Esophagus muscularis mucosa (tissue), 4 donors: Measurements from ENCODE around the gene AP4S1. TPM values are rescaled to one million over a fixed set of nuclear protein-coding genes. Genes with fewer than 3 reads are reported as not detected.
"Not testable (repeated sequence)": the region's sequence is repeated elsewhere in the genome, so short reads cannot be mapped to it uniquely, and the experiment has no call there.

ENCODE experiments used
- DNase-seq: peaks from one replicate; pipeline ENCODE4 v3.0.0-alpha.2; 2017; ENCODE audit errors: extremely low spot score
- H3K27ac ChIP-seq, 4 donors: fragments of 200-600 bp; sonication (generic); replicated peaks in 1 of 4; 1 replicate in 3 of 4; 2 replicates in 1 of 4; pipeline ENCODE4 v1.5.1; 2016 to 2019; ENCODE audit warnings: mild to moderate bottlenecking in 1 of 4
- H3K27me3 ChIP-seq, 4 donors: fragments of 200-600 bp; sonication (generic); one replicate each; pipeline versions ENCODE4 v1.5.1 to v1.6.0; 2016 to 2019
- H3K36me3 ChIP-seq, 4 donors: fragments of 200-600 bp; sonication (generic); one replicate each; pipeline ENCODE4 v1.5.1; 2016 to 2019
- H3K4me1 ChIP-seq, 4 donors: fragments of 200-600 bp; sonication (generic); one replicate each; pipeline ENCODE4 v1.5.1; 2016 to 2019
- H3K4me3 ChIP-seq, 4 donors: fragments of 200-600 bp; sonication (generic); 1 replicate in 2 of 4; 2 replicates in 2 of 4; pipeline ENCODE4 v1.5.1; 2016 to 2019; ENCODE audit warnings: mild to moderate bottlenecking in 4 of 4, moderate library complexity in 1 of 4
- H3K9me3 ChIP-seq, 4 donors: fragments of 200-600 bp; sonication (generic); 1 replicate in 3 of 4; 2 replicates in 1 of 4; pipeline ENCODE4 v1.5.1; 2016 to 2019
- CTCF ChIP-seq, 3 experiments: fragments of 200-600 bp in 2 of 3; fragments of 450-650 bp in 1 of 3; sonication (generic) in 2 of 3; IDR thresholded peaks; one replicate each; pipeline ENCODE4 v1.5.1; 2017 to 2019; ENCODE audit warnings: antibody characterized with exemption in 3 of 3, mild to moderate bottlenecking in 2 of 3, moderate library complexity in 1 of 3
- EP300 ChIP-seq: sonication (generic); formaldehyde crosslinking; IDR thresholded peaks from one replicate; pipeline ENCODE4 v1.6.1; 2017; ENCODE audit warnings: antibody characterized with exemption
- POLR2A ChIP-seq: fragments of 450-650 bp; IDR thresholded peaks from one replicate; pipeline ENCODE4 v1.6.1; 2017; ENCODE audit warnings: antibody characterized with exemption, moderate library complexity, mild to moderate bottlenecking, low read depth
- POLR2AphosphoS5 ChIP-seq, 2 donors: sonication (generic); formaldehyde crosslinking; IDR thresholded peaks; one replicate each; pipeline ENCODE4 v1.6.1; 2017; ENCODE audit warnings: antibody characterized with exemption in 2 of 2
- WGBS: methylation state at CpG from one replicate; pipeline ENCODE4 v1.1.5; 2018; 5-methylcytosine and 5-hydroxymethylcytosine counted together
- intact Hi-C: fragments of 100-400 bp; cut with DNase I; formaldehyde crosslinking; loops from one replicate; pipeline ENCODE4 v1.15.1; 2023
- total RNA-seq, 4 donors: library from RNA; depleted of rRNA; stranded (reverse); fragments of >200 nt; gene quantifications; one replicate each; pipeline versions ENCODE4 v1.1.0 to v1.2.1, GENCODE V29; 2016

Gene AP4S1
- total RNA-seq, 4 donors from 2014 or later, result 5.0 to 12.3 (median 9.3) TPM

- TF ChIP-seq POLR2AphosphoS5 (IDR thresholded peaks at IDR 0.05), result no peak
- no peak for TF ChIP-seq POLR2A
- no peak for TF ChIP-seq EP300
- no peak for TF ChIP-seq CTCF (IDR thresholded peaks at IDR 0.05)
- no peak for DNase-seq
- H3K9me3 ChIP-seq, result no peaks in the 10 kb centered on the region
- peaks cover 0 to 28% (median 13%) of the 10 kb centered on the region in 4 donors for H3K4me1 ChIP-seq
- no peaks in the 10 kb centered on the region for H3K27me3 ChIP-seq
- no peak overlapping the region for H3K27ac ChIP-seq
- peaks cover 0 to 37% (median 14%) of the 10 kb centered on the region in 4 donors for H3K36me3 ChIP-seq
- intact Hi-C loops, result no loop called here
- no peak overlapping the region for H3K4me3 ChIP-seq
- 94% methylated on average over 3 of the region's 3 CpGs for WGBS
Observed at GRCh38 chr14:31003284-31003683, 22.2 kb upstream of the AP4S1 start.

GRCh38 chr14:31004007-31004406, 21.4 kb upstream of the AP4S1 start:
- H3K27ac ChIP-seq, DNase-seq, H3K4me3 ChIP-seq, intact Hi-C loops, H3K27me3 ChIP-seq, H3K9me3 ChIP-seq: not testable (repeated sequence)
- WGBS, result 95% methylated on average over 6 of the region's 6 CpGs
- peaks cover 0 to 38% (median 14%) of the 10 kb centered on the region in 4 donors for H3K36me3 ChIP-seq
- peaks cover 0 to 31% (median 13%) of the 10 kb centered on the region in 4 donors for H3K4me1 ChIP-seq

- Histone ChIP-seq H3K4me3 (no peak overlapping the region), H3K9me3 (no peaks in the 10 kb centered on the region), H3K27me3 (no peaks in the 10 kb centered on the region), H3K36me3 (peaks cover 0 to 38% (median 14%) of the 10 kb centered on the region in 4 donors), H3K27ac (no peak overlapping the region), H3K4me1 (peaks cover 0 to 24% (median 10%) of the 10 kb centered on the region in 4 donors)
- no peak for DNase-seq
- WGBS, result 90% methylated on average over 1 of the region's 1 CpG
- intact Hi-C loops, result no loop called here
- TF ChIP-seq POLR2A, result no peak
- no peak for TF ChIP-seq EP300
- TF ChIP-seq CTCF (IDR thresholded peaks at IDR 0.05), result no peak
- TF ChIP-seq POLR2AphosphoS5 (IDR thresholded peaks at IDR 0.05), result no peak
Observed at GRCh38 chr14:31006703-31007102, 18.7 kb upstream of the AP4S1 start.

- WGBS, result 85% methylated on average over 3 of the region's 3 CpGs
Observed at GRCh38 chr14:31009836-31010574, 15.4 kb upstream of the AP4S1 start.

GRCh38 chr14:31010935-31011334, 14.5 kb upstream of the AP4S1 start:
- Histone ChIP-seq H3K4me1 (peaks cover 8 to 37% (median 22%) of the 10 kb centered on the region in 4 donors), H3K27ac (no peak overlapping the region), H3K4me3 (no peak overlapping the region), H3K27me3 (no peaks in the 10 kb centered on the region), H3K36me3 (peaks cover 0 to 12% (median 9%) of the 10 kb centered on the region in 4 donors), H3K9me3 (no peaks in the 10 kb centered on the region)
- 67% methylated on average over 3 of the region's 3 CpGs for WGBS
- intact Hi-C loops, result no loop called here
- TF ChIP-seq POLR2A (no peak), EP300 (no peak), CTCF (IDR thresholded peaks at IDR 0.05) (no peak), POLR2AphosphoS5 (IDR thresholded peaks at IDR 0.05) (no peak)
- DNase-seq, result no peak

More at GRCh38 chr14:31009836-31010574, 15.4 kb upstream of the AP4S1 start:
- Histone ChIP-seq H3K4me1 (peaks cover 0 to 28% (median 13%) of the 10 kb centered on the region in 4 donors), H3K36me3 (peaks cover 0 to 22% (median 11%) of the 10 kb centered on the region in 4 donors), H3K4me3 (no peak overlapping the region), H3K9me3 (no peaks in the 10 kb centered on the region), H3K27me3 (no peaks in the 10 kb centered on the region), H3K27ac (no peak overlapping the region)
- intact Hi-C loops, result no loop called here
- DNase-seq, result no peak
- TF ChIP-seq CTCF (IDR thresholded peaks at IDR 0.05), result no peak
- TF ChIP-seq POLR2AphosphoS5 (IDR thresholded peaks at IDR 0.05), result no peak
- TF ChIP-seq EP300, result no peak
